NCI-H2029 (cell line): ENCODE results near the gene VPS54.
A peak's percentile ranks its signal among the peaks of the same experiment; 100 is the strongest.
"Not testable (repeated sequence)": the region's sequence is repeated elsewhere in the genome, so short reads cannot be mapped to it uniquely, and the experiment has no call there.

ENCODE experiments used
- DNase-seq: peaks from one replicate; lab custom pipeline; 2025; lab: John Stamatoyannopoulos, UW

The VPS54 gene

DNA sequence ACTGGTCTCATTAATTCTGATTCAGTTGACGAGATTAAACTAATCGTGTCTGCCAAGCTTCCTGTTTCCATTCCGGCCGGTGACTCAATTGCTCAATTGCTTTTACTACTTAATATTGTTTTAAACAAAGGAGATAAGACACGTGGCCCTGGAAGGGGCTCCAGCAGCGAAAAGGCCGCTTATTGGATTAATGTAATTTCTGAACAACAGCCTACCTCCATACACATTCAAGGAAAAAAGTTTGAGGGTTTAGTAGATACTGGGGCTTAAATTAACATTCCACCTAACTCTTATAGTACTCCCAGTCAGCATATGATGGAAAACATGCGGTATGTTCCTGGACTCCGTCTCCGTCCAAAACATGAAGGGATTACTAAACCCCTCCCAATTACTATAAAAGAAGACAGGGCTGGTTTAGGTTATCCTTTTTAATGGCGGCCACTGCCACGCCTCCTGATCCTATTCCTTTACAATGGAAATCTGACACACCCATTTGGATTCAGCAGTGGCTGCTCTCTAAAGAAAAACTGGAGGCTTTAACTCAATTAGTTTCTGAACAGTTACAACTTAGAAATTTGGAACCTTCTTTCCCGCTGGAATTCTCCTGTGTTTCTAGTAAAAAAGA, 27.1 kb downstream of the VPS54 start:
- DNase-seq, result no peak

DNA sequence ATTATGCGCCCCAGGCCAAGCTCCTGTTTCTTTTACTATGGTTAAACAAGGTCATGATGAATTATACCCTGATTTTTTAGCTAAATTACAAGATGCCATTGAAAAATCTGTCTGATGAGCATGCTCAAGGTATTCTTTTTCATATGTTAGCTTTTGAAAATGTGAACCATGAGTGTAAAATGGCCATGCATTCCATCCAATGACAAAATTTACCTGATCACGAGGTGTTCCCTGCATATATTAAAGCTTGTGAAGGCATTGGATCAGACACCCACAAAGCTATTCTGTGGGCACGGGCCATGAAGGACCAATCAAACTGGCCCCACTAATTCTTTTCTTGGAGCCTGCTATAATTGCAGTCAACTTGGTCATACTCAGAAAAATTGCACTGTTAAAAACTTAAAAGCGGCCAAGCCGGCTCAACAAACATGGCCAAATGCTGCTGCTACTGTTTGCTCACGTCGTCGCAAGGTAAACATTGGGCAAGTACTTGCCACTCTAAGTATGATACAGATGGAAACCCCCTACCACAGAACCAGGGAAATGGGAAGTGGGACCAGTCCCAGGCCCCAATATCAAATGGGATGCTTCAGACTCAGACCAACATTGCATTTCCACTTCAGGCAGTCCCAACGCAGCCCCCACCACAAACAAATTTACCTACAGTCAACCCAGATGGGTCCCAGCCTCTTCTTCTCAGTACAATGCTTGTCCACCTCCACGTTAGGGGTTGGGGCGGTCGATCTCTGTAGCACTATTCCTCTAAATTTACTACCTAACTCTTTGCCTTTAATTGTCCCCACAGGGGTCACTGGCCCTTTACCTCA, 27.8 kb downstream of the VPS54 start:
- not testable (repeated sequence) for DNase-seq

GRCh38 chr2:63990072-63990471, 29.2 kb downstream of the VPS54 start:
- DNase-seq, result no peak

DNA sequence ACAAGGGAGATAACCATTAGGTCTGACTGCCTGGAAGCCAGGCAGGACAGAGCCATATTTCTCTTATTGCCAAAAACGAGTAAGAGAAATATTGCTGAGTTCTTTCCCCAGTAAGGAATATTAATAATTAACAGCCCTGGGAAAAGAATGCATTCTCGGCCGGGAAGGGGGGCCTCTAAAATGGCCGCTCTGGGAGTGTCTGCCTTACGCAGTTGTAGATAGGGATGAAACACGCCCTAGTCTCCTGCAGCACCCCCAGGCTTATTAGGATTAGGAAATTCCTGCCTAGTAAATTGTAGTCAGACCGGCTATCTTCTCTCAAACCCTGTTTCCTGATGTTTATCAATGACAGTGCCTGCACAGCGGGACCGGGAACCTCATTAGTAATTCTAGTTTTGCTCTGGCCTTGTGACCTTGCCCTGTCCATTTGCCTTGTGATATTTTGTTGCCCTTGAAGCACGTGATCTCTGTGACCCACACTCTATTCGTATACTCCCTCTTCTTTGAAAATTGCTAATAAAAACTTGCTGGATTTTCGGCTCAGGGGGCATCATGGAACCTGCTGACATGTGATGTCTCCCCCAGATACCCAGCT, 30.3 kb downstream of the VPS54 start:
- not testable (repeated sequence) for DNase-seq

- no peak for DNase-seq
Measured at GRCh38 chr2:63984606-63985359, 34.4 kb downstream of the VPS54 start.

DNA sequence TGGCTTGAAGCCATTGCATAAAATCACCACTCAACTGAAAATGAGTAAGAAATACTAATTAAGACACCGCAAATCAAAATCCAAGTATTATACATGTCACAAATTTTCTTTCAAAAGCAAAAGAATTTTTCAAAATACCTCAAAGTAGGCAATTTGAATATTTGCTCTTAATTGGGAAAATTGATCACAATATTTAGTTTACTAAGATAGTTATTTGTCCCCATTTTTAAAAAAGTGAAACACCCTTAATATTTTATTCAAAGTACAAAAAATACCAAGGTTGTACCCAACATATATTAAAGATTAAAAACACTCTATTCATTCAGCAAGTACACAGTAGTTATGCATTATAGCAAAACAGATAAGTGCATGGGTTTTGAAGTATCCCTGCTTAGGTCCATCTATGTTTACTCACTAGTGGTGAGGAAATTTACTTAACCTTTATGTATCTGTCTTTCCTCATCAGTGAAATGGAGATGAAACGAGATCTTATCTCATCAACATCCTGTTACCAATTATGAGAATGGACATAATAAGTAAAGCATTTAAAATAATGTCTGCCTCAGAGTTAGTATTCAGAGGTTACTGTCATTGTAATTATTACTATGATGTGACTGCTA, 35.1 kb downstream of the VPS54 start:
- peak; percentile 40 for DNase-seq

DNA sequence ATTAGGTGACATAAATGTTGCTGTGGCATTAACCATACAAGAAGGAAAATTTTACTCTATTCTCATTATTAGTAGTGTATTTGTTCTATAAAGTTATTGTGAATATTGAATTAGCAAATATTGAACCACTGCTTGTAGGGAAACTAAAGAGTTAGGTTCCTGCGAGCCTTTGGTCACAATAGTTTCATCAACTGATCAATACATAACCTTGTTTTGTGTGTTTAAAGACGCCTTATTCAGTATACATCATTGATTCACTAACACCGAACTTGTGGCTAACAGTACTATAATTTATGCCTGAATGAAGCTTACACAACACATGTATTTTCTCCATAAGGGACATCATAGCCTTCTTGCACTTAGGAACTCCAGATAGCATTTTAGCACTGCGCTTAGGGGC, 36.9 kb downstream of the VPS54 start:
- DNase-seq, result no peak

DNA sequence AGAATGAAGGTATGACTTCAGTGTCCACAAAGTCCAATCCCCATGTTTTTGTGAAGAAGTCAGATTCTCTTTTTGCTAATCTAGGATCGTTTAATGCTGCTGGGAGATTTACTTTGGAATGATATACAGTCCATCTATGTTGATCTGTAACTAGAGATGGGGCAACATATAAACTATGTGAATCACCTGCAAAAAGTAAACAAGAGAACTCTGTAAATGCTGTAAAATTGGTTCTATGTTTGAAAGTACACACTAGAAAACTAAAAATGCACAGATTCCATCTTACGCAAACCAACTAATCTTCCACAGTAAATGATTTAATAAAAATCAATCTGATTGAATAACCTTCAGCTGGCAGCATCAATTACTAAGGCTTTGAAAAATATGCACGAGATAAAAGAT, 37.5 kb downstream of the VPS54 start:
- no peak for DNase-seq

DNA sequence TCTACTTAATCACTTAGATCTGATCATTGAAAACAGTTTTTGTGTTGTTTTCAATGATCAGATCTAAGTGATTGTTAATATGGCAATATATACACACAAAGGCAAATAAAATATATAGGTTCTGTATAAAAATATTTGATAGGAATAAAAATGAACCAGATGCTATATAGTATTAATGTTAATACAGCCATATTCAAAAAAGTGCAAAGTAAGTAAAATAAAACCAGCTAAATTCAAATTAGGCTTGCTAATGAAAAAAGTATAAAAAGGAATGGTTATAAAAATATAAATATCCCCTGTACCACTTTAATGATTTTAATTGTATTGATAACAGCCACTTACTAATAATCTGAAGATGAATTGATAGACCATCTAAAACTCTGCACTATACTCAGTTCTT, 38.4 kb downstream of the VPS54 start:
- DNase-seq, result no peak

- no peak for DNase-seq
Measured at GRCh38 chr2:63977904-63978303, 41.3 kb downstream of the VPS54 start.

- DNase-seq, result no peak
Measured at GRCh38 chr2:63976125-63976510, 43.1 kb downstream of the VPS54 start.

GRCh38 chr2:63975437-63976124, 43.6 kb downstream of the VPS54 start:
- DNase-seq, result no peak

DNA sequence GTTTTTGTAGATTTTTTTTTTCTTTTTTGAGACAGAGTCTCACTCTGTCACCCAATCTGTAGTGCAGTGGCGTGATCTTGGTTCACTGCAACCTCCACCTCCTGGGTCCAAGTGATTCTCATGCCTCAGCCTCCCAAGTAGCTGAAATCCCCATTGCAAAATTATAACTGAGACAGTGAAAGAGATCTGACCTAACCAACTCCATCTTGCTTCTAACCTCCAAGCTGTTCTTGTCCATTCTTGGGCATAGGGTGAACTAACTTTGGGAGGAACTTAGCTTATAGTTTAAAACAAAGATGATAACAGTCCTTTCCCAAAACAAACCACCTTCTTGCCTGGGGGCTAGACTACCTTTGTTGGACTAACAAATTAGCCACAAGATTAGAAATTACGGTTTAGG, 44.2 kb downstream of the VPS54 start:
- DNase-seq, result not testable (repeated sequence)

- DNase-seq, result no peak
Measured at GRCh38 chr2:63962186-63962585, 57.0 kb downstream of the VPS54 start.

- DNase-seq, result peak; percentile 37
Measured at GRCh38 chr2:63950414-63950813, 68.8 kb downstream of the VPS54 start.

- no peak for DNase-seq
Measured at GRCh38 chr2:63942788-63943187, 76.4 kb downstream of the VPS54 start.

DNA sequence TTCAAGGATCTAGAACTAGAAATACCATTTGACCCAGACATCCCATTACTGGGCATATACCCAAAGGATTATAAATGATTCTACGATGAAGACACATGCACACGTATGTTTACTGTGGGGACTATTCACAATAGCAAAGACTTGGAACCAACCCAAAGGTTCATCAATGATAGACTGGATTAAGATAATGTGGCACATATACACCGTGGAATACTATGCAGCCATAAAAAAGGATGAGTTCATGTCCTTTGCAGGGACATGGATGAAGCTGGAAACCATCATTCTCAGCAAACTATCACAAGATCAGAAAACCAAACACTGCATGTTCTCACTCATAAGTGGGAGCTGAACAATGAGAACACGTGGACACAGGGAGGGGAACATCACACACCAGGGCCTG, 87.1 kb downstream of the VPS54 start:
- not testable (repeated sequence) for DNase-seq

- no peak for DNase-seq
Measured at GRCh38 chr2:63926815-63927214, 92.4 kb downstream of the VPS54 start.

DNA sequence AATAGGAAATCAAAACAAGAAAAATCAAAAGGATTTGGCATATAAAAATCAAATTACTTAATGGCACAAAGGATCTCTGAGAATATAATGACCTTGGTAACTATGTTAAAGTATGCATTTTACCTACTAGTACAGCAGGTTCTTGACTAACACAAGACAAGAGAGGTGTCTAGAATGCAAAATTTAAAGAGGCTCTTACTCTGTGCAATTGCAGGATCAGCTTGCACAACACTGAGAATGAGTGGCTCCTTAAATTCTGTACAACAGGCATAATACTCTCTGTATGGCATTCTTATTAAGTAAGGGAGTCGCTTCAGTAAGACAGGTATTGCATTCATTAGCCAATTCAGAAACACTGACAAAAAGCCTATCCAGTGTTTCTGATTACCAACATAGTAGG, 104.9 kb downstream of the VPS54 start:
- DNase-seq, result no peak

GRCh38 chr2:63903003-63903402, 116.2 kb downstream of the VPS54 start:
- DNase-seq, result no peak

DNA sequence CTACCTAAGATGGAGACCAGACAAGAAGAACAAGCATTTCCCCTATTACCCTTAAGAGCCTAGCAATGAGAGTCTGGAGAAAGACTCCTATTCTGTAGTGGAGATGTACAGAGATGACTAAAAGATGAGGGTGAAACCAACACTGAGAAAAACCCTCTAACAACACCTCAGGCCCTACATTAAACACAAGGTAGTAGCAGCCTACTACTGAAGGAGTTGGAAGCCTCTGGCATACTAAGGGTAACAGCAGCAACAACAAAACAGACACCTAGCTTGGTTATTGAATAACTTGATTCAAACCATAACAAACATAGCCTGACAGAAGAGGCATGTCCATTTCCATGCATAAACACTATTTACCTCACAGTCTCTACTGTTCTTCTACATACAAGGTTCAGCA, 117.1 kb downstream of the VPS54 start:
- DNase-seq, result no peak

- DNase-seq, result no peak
Measured at GRCh38 chr2:63899639-63900038, 119.6 kb downstream of the VPS54 start.
